ENCODE data around the gene NOA1. TPM values are rescaled to one million over a fixed set of nuclear protein-coding genes. Genes with fewer than 3 reads are reported as not detected.

Gene NOA1
- total and polyA plus RNA-seq, 4 donors: 5.8 to 20.2 (median 14.9) TPM

- H3K27ac ChIP-seq (ENCODE audit: low read depth in 1 of 2, low read length in 1 of 2): peak overlapping the region in 1 of 2 donors; percentile 1
- 55 to 80% methylated on average over 1 of the region's 1 CpG for WGBS, 2 donors
- H3K4me1 ChIP-seq (ENCODE audit: control insufficient read depth in 5 of 5, insufficient read depth in 5 of 5, low read length in 5 of 5): peaks cover 0 to 12% (median 0%) of the 10 kb centered on the region in 5 donors
- H3K9me3 ChIP-seq (ENCODE audit: control insufficient read depth in 4 of 4, insufficient read depth in 3 of 4, low read length in 3 of 4): no peaks in the 10 kb centered on the region
- ATAC-seq (ENCODE audit: insufficient read depth, low FRiP score): no peak
- peaks cover 0 to 13% (median 7%) of the 10 kb centered on the region in 4 donors for H3K36me3 ChIP-seq (ENCODE audit: control insufficient read depth in 4 of 4, insufficient read depth in 4 of 4, low read length in 4 of 4)
- no peaks in the 10 kb centered on the region for H3K27me3 ChIP-seq (ENCODE audit: control insufficient read depth in 3 of 3, insufficient read depth in 3 of 3, low read length in 2 of 3)
- no peak for TF ChIP-seq CTCF (IDR thresholded peaks at IDR 0.05; ENCODE audit: control extremely low read depth, extremely low read depth)
- H3K4me3 ChIP-seq: no peak overlapping the region
- peak in 2 of 3 donors; percentile 23 to 36 for DNase-seq
- no peak overlapping the region for H3K9ac ChIP-seq (ENCODE audit: insufficient read depth in 1 of 2, low read length in 2 of 2)
Measured at GRCh38 chr4:56959100-56959499, 18.3 kb downstream of the NOA1 start.

GRCh38 chr4:56958111-56958517 is 19.3 kb downstream of the NOA1 start:
- Histone ChIP-seq H3K9ac (ENCODE audit: insufficient read depth in 1 of 2, low read length in 2 of 2) (no peak overlapping the region), H3K4me1 (ENCODE audit: control insufficient read depth in 5 of 5, insufficient read depth in 5 of 5, low read length in 5 of 5) (peaks cover 0 to 12% (median 0%) of the 10 kb centered on the region in 5 donors), H3K27ac (ENCODE audit: low read depth in 1 of 2, low read length in 1 of 2) (peak overlapping the region; percentile 29 to 33), H3K4me3 (no peak overlapping the region), H3K36me3 (ENCODE audit: control insufficient read depth in 4 of 4, insufficient read depth in 4 of 4, low read length in 4 of 4) (peaks cover 0 to 8% (median 3%) of the 10 kb centered on the region in 4 donors), H3K27me3 (ENCODE audit: control insufficient read depth in 3 of 3, insufficient read depth in 3 of 3, low read length in 2 of 3) (no peaks in the 10 kb centered on the region), H3K9me3 (ENCODE audit: control insufficient read depth in 4 of 4, insufficient read depth in 3 of 4, low read length in 3 of 4) (no peaks in the 10 kb centered on the region)
- peak; percentile 89 to 97 (median 97) for DNase-seq
- no peak for TF ChIP-seq CTCF (IDR thresholded peaks at IDR 0.05; ENCODE audit: control extremely low read depth, extremely low read depth)
- ATAC-seq (ENCODE audit: insufficient read depth, low FRiP score): peak; percentile 94
- 20 to 49% methylated on average over 7 of the region's 7 CpGs for WGBS, 2 donors

- ATAC-seq (ENCODE audit: insufficient read depth, low FRiP score): no peak
- Histone ChIP-seq H3K9me3 (ENCODE audit: control insufficient read depth in 4 of 4, insufficient read depth in 3 of 4, low read length in 3 of 4) (no peaks in the 10 kb centered on the region), H3K4me1 (ENCODE audit: control insufficient read depth in 5 of 5, insufficient read depth in 5 of 5, low read length in 5 of 5) (peaks cover 0 to 11% (median 0%) of the 10 kb centered on the region in 5 donors), H3K27me3 (ENCODE audit: control insufficient read depth in 3 of 3, insufficient read depth in 3 of 3, low read length in 2 of 3) (no peaks in the 10 kb centered on the region), H3K4me3 (no peak overlapping the region), H3K9ac (ENCODE audit: insufficient read depth in 1 of 2, low read length in 2 of 2) (no peak overlapping the region), H3K36me3 (ENCODE audit: control insufficient read depth in 4 of 4, insufficient read depth in 4 of 4, low read length in 4 of 4) (peaks cover 0 to 1% (median 0%) of the 10 kb centered on the region in 4 donors), H3K27ac (ENCODE audit: low read depth in 1 of 2, low read length in 1 of 2) (no peak overlapping the region)
- no peak for DNase-seq
- 87 to 91% methylated on average over 9 of the region's 9 CpGs for WGBS, 2 donors
- TF ChIP-seq CTCF (IDR thresholded peaks at IDR 0.05; ENCODE audit: control extremely low read depth, extremely low read depth): no peak
Measured at GRCh38 chr4:56953680-56954520, 23.5 kb downstream of the NOA1 start.

All from lung (tissue), 12 donors.